GM12892 (cell line): ENCODE data around the gene WDR17.

ENCODE experiments used
- POLR2A ChIP-seq: IDR thresholded peaks from 2 replicates; pipeline ENCODE4 v1.6.1; 2011; ENCODE audit warnings: low read depth, low read length, control low read depth
- POLR2AphosphoS5 ChIP-seq: IDR thresholded peaks from 2 replicates; pipeline ENCODE4 v1.6.1; 2011; ENCODE audit warnings: low read depth, low read length, control low read depth

DNA sequence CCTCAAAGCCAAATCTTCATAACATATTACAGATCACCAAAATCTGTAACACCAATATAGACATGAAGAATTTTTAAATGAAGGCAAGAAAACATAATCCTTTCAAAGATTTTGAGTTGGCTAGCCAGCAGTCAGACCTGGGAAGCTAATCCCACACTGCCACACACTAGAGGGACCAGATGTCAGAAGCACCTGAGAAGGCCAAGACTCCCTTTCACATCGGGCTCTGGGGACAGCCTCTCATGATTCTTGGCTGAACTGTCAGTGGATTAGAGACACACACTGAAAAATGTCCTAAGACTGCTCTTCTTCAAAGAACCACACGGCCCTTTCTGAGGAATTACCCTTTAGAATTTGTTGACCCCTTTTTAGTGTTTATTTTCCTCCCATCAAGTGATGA, 157.9 kb downstream of the WDR17 start:
- TF ChIP-seq POLR2A, result no peak
- TF ChIP-seq POLR2AphosphoS5, result no peak
